ENCODE results near the gene MRPL55.
A peak's percentile ranks its signal among the peaks of the same experiment; 100 is the strongest.

Gene MRPL55

GRCh38 chr1:228061411-228062084 is 47.6 kb downstream of the MRPL55 start:
- H3K4me3 ChIP-seq (ENCODE audit: low read length in 2 of 2), result no peak overlapping the region
- DNase-seq (ENCODE audit: low spot score), result no peak
- H3K27ac ChIP-seq (replicated peaks; ENCODE audit: low read length), result no peak overlapping the region
- peaks cover 7 to 88% (median 48%) of the 10 kb centered on the region in 3 experiments for H3K27me3 ChIP-seq (ENCODE audit: control insufficient read depth in 3 of 3, insufficient read depth in 3 of 3, low read depth in 1 of 3, low read length in 3 of 3)
- no peaks in the 10 kb centered on the region for H3K36me3 ChIP-seq (replicated peaks in 1 of 2; ENCODE audit: control insufficient read depth in 2 of 2, insufficient read depth in 2 of 2, low read length in 2 of 2)
- H3K23ac ChIP-seq (ENCODE audit: low read depth, low read length, poor library complexity), result no peak overlapping the region
- no peak overlapping the region for H2AFZ ChIP-seq (ENCODE audit: low read length)
- WGBS, 2 donors (ENCODE audit: extremely low coverage in 2 of 2, insufficient read length in 2 of 2, insufficient replicate concordance in 1 of 2), result no CpG with 5 or more reads among the region's 10 CpGs
- peak overlapping the region; percentile 44 for H2AK5ac ChIP-seq (ENCODE audit: low read depth, low read length)
- H3K14ac ChIP-seq (ENCODE audit: low read length), result no peak overlapping the region
- no peak overlapping the region for H2BK5ac ChIP-seq (ENCODE audit: low read length)
- no peak overlapping the region for H4K91ac ChIP-seq (ENCODE audit: low read depth, low read length, poor library complexity)
- no peak overlapping the region for H3K9ac ChIP-seq (ENCODE audit: low read depth, low read length, poor library complexity)
- peak overlapping the region; percentile 45 for H3K18ac ChIP-seq (ENCODE audit: low read length)
- no peak overlapping the region for H3K4me2 ChIP-seq (ENCODE audit: insufficient read depth, low read length, poor library complexity, severe bottlenecking)
- H3K79me1 ChIP-seq (ENCODE audit: low read depth, low read length), result peaks cover 2% of the 10 kb centered on the region
- H2BK120ac ChIP-seq (ENCODE audit: low read depth, low read length), result no peak overlapping the region
- no peak overlapping the region for H3K4ac ChIP-seq (ENCODE audit: low read length)
- H4K8ac ChIP-seq (ENCODE audit: low read depth, low read length), result no peak overlapping the region
- peaks cover 8 to 12% of the 10 kb centered on the region in 2 donors for H3K9me3 ChIP-seq (replicated peaks in 1 of 2; ENCODE audit: control insufficient read depth in 2 of 2, insufficient read depth in 1 of 2, low read depth in 1 of 2, low read length in 2 of 2)
- peaks cover 0 to 3% of the 10 kb centered on the region in 2 donors for H3K4me1 ChIP-seq (ENCODE audit: control insufficient read depth in 2 of 2, insufficient read depth in 1 of 2, low read depth in 1 of 2, low read length in 2 of 2)
- peak overlapping the region; percentile 30 for H2BK12ac ChIP-seq (ENCODE audit: low read length)
- H2BK15ac ChIP-seq (ENCODE audit: low read length), result peak overlapping the region; percentile 87

- Histone ChIP-seq H4K8ac (ENCODE audit: low read depth, low read length) (no peak overlapping the region), H2BK15ac (ENCODE audit: low read length) (peak overlapping the region; percentile 40), H3K27me3 (ENCODE audit: control insufficient read depth in 3 of 3, insufficient read depth in 3 of 3, low read depth in 1 of 3, low read length in 3 of 3) (peaks cover 7 to 90% (median 52%) of the 10 kb centered on the region in 3 experiments), H3K23ac (ENCODE audit: low read depth, low read length, poor library complexity) (peak overlapping the region; percentile 71), H4K91ac (ENCODE audit: low read depth, low read length, poor library complexity) (no peak overlapping the region), H3K14ac (ENCODE audit: low read length) (peak overlapping the region; percentile 75), H3K79me1 (ENCODE audit: low read depth, low read length) (peaks cover 2% of the 10 kb centered on the region), H3K18ac (ENCODE audit: low read length) (peak overlapping the region; percentile 73), H3K4me1 (ENCODE audit: control insufficient read depth in 2 of 2, insufficient read depth in 1 of 2, low read depth in 1 of 2, low read length in 2 of 2) (peaks cover 0 to 3% of the 10 kb centered on the region in 2 donors), H3K4me2 (ENCODE audit: insufficient read depth, low read length, poor library complexity, severe bottlenecking) (peak overlapping the region; percentile 57), H2BK12ac (ENCODE audit: low read length) (no peak overlapping the region), H2BK5ac (ENCODE audit: low read length) (peak overlapping the region; percentile 40), H3K9me3 (replicated peaks in 1 of 2; ENCODE audit: control insufficient read depth in 2 of 2, insufficient read depth in 1 of 2, low read depth in 1 of 2, low read length in 2 of 2) (peaks cover 8 to 12% of the 10 kb centered on the region in 2 donors), H3K4me3 (ENCODE audit: low read length in 2 of 2) (peak overlapping the region in 1 of 2 donors; percentile 62), H3K36me3 (replicated peaks in 1 of 2; ENCODE audit: control insufficient read depth in 2 of 2, insufficient read depth in 2 of 2, low read length in 2 of 2) (no peaks in the 10 kb centered on the region), H3K9ac (ENCODE audit: low read depth, low read length, poor library complexity) (peak overlapping the region; percentile 7), H3K27ac (replicated peaks; ENCODE audit: low read length) (no peak overlapping the region), H3K4ac (ENCODE audit: low read length) (no peak overlapping the region), H2BK120ac (ENCODE audit: low read depth, low read length) (no peak overlapping the region), H2AFZ (ENCODE audit: low read length) (peak overlapping the region; percentile 29), H2AK5ac (ENCODE audit: low read depth, low read length) (peak overlapping the region; percentile 77)
- DNase-seq (ENCODE audit: low spot score), result no peak
- no CpG with 5 or more reads among the region's 34 CpGs for WGBS, 2 donors (ENCODE audit: extremely low coverage in 2 of 2, insufficient read length in 2 of 2, insufficient replicate concordance in 1 of 2)
Observed at GRCh38 chr1:228060458-228061190, 48.5 kb downstream of the MRPL55 start.

- Histone ChIP-seq H2BK12ac (ENCODE audit: low read length) (no peak overlapping the region), H3K4me3 (ENCODE audit: low read length in 2 of 2) (peak overlapping the region in 1 of 2 donors; percentile 24), H2BK120ac (ENCODE audit: low read depth, low read length) (no peak overlapping the region), H3K18ac (ENCODE audit: low read length) (peak overlapping the region; percentile 73), H3K23ac (ENCODE audit: low read depth, low read length, poor library complexity) (peak overlapping the region; percentile 92), H3K9ac (ENCODE audit: low read depth, low read length, poor library complexity) (no peak overlapping the region), H3K79me1 (ENCODE audit: low read depth, low read length) (peaks cover 2% of the 10 kb centered on the region), H2BK5ac (ENCODE audit: low read length) (peak overlapping the region; percentile 40), H4K91ac (ENCODE audit: low read depth, low read length, poor library complexity) (no peak overlapping the region), H3K9me3 (replicated peaks in 1 of 2; ENCODE audit: control insufficient read depth in 2 of 2, insufficient read depth in 1 of 2, low read depth in 1 of 2, low read length in 2 of 2) (peaks cover 8 to 12% of the 10 kb centered on the region in 2 donors), H2BK15ac (ENCODE audit: low read length) (peak overlapping the region; percentile 40), H4K8ac (ENCODE audit: low read depth, low read length) (no peak overlapping the region), H2AK5ac (ENCODE audit: low read depth, low read length) (peak overlapping the region; percentile 77), H3K4me2 (ENCODE audit: insufficient read depth, low read length, poor library complexity, severe bottlenecking) (peak overlapping the region; percentile 57), H3K4ac (ENCODE audit: low read length) (no peak overlapping the region), H3K36me3 (replicated peaks in 1 of 2; ENCODE audit: control insufficient read depth in 2 of 2, insufficient read depth in 2 of 2, low read length in 2 of 2) (no peaks in the 10 kb centered on the region), H2AFZ (ENCODE audit: low read length) (peak overlapping the region; percentile 29), H3K14ac (ENCODE audit: low read length) (no peak overlapping the region), H3K27me3 (ENCODE audit: control insufficient read depth in 3 of 3, insufficient read depth in 3 of 3, low read depth in 1 of 3, low read length in 3 of 3) (peaks cover 7 to 84% (median 52%) of the 10 kb centered on the region in 3 experiments), H3K4me1 (ENCODE audit: control insufficient read depth in 2 of 2, insufficient read depth in 1 of 2, low read depth in 1 of 2, low read length in 2 of 2) (peaks cover 0 to 3% of the 10 kb centered on the region in 2 donors), H3K27ac (replicated peaks; ENCODE audit: low read length) (no peak overlapping the region)
- DNase-seq (ENCODE audit: low spot score), result no peak
- WGBS, 2 donors (ENCODE audit: extremely low coverage in 2 of 2, insufficient read length in 2 of 2, insufficient replicate concordance in 1 of 2), result no CpG with 5 or more reads among the region's 33 CpGs
Observed at GRCh38 chr1:228059634-228060457, 49.3 kb downstream of the MRPL55 start.
